ENCODE data around the gene ZMIZ1.
A peak's percentile ranks its signal among the peaks of the same experiment; 100 is the strongest.
"Not testable (repeated sequence)": the region's sequence is repeated elsewhere in the genome, so short reads cannot be mapped to it uniquely, and the experiment has no call there.

Gene ZMIZ1

DNA sequence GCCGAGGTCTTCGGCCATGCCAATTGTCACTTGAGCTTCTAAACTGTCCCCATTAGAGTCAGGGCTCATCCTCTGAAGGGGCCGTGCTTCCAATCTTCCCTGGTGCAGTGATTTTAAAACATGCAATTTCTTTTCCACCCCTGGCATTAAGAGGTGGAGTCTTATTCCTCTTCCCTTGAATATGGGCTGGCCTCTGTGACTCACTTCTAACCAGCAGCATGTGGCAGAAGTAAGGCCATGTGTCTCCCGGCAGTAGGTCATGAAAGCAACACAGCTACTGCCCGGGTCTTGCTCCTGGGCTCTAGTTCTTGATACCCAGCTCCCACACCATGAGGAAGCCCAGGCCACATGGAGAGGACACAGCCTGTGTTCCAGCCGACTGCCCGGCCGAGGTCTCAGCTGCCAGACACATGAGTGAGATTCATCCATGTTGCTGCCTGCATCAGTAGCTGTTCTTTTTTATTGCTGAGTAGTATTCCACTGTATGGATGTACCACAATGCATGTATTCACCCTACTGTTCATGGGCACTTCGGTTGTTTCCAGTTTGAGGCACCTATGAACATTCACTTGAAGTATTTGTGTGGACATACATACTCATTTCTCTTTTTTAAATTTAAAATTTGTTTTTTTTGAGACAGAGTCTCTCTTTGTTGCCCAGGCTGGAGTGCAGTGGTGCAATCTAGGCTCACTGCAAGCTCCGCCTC lies 264.0 kb downstream of the ZMIZ1 start:
- DNase-seq: not testable (repeated sequence)

DNA sequence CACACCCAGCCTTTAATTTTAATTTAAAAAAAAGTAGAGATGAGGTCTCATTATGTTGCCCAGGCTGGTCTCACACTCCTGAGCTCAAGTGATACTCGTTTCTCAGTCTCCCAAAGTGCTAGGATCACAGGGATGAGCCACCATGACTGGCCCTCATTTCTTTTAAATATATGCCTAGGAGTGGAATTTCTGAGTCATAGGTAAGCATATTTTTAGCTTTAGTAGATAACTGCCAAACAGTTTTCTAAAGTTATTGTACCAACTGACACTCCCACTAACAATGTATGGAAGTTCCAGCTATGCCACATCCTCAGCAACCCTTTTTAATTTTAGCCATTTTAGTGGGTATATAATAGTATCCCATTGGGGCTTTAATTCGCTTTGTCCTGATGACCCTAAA lies 264.7 kb downstream of the ZMIZ1 start:
- DNase-seq: no peak

DNA sequence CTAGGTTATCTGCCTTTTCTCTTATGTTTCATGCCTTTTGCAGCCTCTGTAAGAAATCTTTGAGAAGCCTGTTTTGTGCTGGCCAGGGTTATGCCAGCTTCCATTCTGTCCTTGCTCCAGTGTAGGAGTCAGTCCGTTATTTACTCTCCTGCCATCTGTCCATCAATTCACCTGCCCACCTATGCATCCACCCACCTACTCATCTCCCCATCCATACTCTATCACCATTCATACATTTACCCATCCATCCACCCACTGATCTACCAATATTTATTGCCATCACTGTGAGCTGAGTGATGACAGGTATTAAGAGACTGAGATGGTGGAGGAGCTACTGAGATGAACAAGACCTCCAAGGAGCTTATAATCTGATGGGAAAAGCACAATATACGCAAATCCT lies 265.8 kb downstream of the ZMIZ1 start:
- DNase-seq: no peak

GRCh38 chr10:79335094-79335469 lies 266.3 kb downstream of the ZMIZ1 start:
- no peak for DNase-seq

- no peak for DNase-seq
These were observed 266.9 kb downstream of the ZMIZ1 start for GRCh38 chr10:79335470-79336235.

DNA sequence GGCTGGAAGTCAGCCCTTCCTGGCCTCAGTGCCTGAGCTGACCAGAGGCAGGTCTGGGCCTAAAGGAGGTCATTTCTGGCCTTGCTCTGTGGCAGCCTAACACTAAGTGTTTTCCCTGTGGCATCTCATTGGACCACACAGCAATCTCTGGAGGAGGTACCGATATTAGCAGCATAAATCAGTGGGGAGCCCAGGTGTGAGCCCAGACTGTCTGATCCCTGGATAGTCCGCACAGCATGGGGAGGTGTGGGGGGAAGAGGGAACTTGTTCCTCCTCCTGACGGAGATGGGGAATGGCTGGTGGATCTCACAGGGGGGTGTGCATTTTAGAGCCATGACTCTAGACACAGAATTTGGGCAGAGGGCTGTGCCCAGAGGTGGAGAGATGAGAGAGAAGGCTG lies 267.5 kb downstream of the ZMIZ1 start:
- no peak for DNase-seq

DNA sequence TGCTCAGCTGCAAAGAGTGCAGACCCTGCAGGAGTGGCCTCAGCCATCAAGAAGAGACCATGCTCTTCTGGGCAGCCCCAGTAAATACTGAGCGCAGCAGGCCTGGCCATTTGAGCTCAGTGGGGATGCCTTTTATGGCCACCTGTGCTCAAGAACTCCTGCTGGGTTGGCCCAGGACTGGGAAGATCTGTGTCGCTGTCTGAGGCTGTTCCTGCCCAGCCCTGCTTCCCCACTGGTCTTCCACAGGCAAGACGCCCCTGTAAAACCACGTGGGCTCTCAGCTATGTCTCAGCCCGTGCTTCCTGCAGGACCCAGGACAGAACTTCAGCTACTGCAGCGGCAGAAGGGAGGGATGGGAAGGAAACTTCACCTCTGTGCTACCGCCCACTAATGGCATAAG lies 268.0 kb downstream of the ZMIZ1 start:
- no peak for DNase-seq

DNA sequence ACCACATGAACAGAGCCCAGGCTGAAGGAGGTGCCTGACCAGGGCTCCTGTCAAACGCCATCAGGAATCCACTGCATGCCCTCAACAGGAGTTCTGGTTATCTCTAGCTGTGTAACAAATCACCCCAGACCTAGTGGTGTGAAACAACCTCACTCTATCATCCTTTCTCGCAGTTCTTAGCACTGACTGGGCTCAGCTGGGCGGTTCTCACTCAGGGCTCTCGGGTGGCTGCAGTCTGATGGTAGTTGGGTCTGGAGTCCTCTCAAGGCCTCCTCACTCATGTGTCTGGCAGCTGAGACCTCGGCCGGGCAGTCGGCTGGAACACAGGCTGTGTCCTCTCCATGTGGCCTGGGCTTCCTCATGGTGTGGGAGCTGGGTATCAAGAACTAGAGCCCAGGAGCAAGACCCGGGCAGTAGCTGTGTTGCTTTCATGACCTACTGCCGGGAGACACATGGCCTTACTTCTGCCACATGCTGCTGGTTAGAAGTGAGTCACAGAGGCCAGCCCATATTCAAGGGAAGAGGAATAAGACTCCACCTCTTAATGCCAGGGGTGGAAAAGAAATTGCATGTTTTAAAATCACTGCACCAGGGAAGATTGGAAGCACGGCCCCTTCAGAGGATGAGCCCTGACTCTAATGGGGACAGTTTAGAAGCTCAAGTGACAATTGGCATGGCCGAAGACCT lies 269.2 kb downstream of the ZMIZ1 start:
- DNase-seq: not testable (repeated sequence)

DNA sequence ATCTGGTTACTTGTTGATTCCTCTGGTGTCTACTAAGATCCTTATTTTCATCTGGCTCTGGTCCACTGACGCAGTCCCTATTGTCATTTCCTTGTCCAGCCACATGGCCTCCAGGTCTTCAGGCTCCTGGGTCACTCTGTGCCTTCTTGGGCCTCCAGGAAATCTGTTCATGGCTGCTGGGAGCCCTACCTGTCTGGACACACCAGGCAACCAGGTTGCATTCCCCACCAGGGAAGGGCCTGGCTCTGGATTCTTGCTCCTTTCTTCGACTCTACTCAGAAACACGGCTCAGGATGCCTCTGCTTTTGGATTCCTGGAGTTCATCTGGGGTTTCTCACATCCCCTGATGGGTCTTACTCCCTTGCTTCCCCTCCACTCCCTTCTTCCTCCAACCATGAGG lies 270.5 kb downstream of the ZMIZ1 start:
- no peak for DNase-seq

DNA sequence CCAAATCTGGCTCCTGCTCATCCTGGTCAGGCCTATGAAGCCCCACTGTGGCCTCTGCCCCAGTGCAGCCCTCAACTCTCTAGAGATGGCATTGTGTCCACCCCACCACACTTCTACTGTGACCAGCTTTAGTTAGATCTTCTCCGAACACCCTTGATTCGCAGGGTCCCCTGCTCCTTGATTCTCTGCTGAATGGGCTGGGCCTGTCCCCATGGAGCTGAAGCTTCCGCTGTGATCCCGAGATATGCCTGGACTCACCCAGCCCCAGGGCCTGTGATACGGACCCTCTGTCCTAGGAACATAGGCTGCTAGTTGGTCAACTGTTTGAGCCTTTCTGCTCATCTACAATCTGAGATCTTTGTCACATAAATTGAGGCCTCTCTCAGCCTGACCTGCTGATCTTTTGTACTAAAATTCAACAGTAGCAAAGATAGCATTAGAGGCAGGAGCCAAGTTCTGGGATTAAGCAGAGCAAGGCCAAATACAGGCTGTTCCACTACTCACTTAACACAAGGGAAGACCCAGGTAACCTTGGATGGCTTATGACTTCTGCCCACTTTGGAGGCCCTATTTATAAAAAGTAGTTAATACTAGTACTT lies 272.0 kb downstream of the ZMIZ1 start:
- no peak for DNase-seq

GRCh38 chr10:79342295-79342761 lies 273.6 kb downstream of the ZMIZ1 start:
- DNase-seq: peak; percentile 15

GRCh38 chr10:79342811-79343561 lies 274.2 kb downstream of the ZMIZ1 start:
- DNase-seq: peak; percentile 11

- peak; percentile 97 for DNase-seq
These were observed 275.9 kb downstream of the ZMIZ1 start for GRCh38 chr10:79344502-79345195.

- DNase-seq: no peak
These were observed 276.7 kb downstream of the ZMIZ1 start for GRCh38 chr10:79345241-79346011.

DNA sequence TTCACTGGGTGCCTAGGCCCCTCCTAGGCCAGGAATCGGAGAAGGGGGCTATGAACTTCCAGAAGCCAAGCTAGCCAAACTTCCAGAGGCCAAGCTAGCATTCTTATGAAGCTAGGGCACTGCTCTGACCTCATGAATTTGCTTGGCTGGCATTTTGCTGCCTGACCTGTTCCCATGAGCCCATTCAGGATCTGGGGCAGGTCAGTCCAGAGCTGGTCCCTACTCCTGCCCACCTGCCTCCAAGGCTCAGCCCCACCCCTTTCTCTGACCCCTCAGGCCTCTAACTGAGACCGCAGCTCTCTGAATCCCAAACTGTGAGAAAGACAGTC lies 277.2 kb downstream of the ZMIZ1 start:
- DNase-seq: no peak

DNA sequence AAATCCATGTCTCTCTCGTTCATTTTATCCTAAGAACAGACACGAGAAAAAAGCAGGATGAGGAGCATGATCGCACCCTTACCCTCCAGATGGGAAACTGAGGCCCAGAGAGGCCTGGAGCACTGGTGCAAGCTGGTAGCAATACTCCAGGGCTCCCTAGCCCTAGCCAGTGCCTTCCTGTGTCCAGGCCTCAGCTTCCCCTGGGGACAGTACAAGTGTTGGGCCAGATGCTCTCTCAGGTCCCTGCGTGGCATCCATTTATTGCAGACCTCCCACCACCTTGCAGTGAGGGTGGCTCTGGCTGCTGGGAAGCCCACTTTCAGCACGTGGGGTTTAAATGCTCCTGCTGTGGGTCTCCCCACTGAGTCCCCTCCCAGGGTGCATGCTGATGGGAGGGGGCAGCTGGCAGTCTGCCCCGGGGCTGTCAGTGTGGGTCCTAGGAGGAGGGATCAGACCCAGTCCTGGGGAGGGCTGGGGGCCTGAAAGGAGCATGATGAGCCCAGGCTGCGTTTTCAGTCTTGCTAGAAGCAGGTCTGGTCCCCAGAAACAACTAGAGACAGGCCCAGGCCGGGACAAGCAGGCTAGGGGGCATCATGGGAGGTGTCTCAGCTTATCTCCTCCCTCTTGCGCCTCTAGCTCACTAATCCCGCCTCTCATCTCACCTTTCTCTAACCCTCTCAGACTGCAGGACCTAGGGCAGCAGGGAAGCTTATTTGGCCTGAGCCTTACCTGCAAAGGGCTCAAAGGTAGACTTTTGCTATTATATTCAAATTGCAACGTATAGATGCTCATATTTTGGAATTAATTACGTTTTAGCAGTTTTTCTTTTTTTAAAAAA lies 277.8 kb downstream of the ZMIZ1 start:
- no peak for DNase-seq

DNA sequence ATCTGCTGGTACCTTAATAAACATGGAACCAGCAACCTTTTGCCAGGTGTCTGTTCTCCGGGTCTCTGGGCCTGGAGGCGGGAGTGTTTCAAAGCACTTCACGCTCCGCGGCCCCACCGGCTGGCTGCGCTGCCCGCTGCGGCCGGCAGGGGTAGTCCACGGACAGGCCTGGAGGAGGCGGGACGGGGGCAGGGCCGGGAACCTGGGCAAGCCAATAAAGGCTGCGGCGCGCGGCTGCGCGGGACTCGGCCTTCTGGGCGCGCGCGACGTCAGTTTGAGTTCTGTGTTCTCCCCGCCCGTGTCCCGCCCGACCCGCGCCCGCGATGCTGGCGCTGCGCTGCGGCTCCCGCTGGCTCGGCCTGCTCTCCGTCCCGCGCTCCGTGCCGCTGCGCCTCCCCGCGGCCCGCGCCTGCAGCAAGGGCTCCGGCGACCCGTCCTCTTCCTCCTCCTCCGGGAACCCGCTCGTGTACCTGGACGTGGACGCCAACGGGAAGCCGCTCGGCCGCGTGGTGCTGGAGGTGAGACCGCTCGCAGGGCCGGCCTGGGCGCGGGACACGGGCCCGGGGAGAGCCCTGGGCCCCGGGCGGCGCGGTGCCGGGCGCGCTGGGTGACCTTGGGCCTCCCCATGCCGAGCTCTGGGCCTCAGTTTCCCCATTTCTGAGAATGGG lies 278.6 kb downstream of the ZMIZ1 start, which contains the start of gene PPIF:
Gene PPIF (plus strand): TSS at position 244 of the 668 bp plus-strand sequence. CDS start 80 bp downstream, at position 324.
- peak; percentile 80 for DNase-seq

DNA sequence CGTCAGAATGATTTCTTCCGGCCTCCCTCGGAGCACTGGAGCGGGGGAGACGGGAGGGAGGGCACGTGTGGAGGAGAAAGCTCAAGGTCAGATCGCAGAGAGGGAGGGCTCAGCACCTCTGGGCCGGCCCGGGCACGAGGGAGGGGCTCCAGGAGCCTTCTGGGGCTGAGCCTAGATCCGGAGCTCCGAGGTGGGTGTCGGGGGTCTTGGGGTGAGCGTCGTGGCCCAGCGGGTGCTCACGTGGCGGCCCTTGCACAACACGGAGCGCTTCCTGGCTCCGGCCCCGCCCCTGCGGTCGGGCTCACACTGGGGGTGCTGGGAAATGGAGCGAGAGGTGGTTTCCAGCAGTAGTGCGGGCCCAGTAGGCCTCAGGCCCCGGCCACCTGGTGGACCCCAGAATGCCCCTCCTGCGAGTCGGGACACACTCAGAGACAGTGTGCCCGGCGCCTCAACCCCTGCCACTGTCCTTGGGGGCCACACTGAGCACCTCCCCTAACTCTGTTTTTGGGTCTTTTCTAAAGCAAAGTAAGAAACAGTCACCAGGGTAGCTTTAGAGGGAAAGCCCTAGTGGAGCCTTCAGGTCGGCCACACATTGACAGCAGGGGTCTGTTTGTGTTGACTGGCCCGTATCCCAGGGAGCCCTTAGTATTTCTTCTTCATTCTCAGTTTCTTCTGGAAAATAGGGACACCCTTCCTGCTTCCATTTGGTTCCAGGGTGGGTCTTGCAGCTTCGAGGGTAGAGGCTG lies 279.3 kb downstream of the ZMIZ1 start:
- DNase-seq: peak; percentile 17

DNA sequence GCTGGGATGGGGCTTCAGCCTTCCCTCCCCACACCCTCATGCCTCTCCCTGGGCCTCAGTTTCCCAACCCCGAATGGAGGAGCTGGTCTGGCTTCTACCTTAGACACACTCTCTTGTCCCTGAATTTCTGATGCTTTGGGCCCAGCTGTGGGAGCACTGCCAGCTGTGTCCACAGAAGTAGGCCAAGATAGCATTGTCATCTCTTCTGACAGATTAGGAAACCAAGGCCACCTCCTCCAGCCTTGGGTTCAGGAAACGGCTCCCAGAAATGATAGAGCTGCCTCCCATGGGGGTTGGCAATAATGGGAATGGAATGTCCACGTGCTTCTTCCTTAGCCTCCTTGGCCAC lies 279.8 kb downstream of the ZMIZ1 start:
- no peak for DNase-seq
